ENCODE results near the gene NIPAL4.

Gene NIPAL4

GRCh38 chr5:157514974-157515373 is 55.0 kb downstream of the NIPAL4 start:
- in situ Hi-C loops (cut with MboI; ENCODE audit: low sequenced_read_pairs), result no loop called here

- in situ Hi-C loops (cut with MboI; ENCODE audit: low sequenced_read_pairs), result no loop called here
These were observed 56.0 kb downstream of the NIPAL4 start for GRCh38 chr5:157516006-157516405.

- in situ Hi-C loops (cut with MboI; ENCODE audit: low sequenced_read_pairs), result no loop called here
These were observed 56.8 kb downstream of the NIPAL4 start for GRCh38 chr5:157516626-157517325.

GRCh38 chr5:157518963-157519362 is 59.0 kb downstream of the NIPAL4 start:
- in situ Hi-C loops (cut with MboI; ENCODE audit: low sequenced_read_pairs), result no loop called here

GRCh38 chr5:157519579-157520253 is 59.7 kb downstream of the NIPAL4 start:
- in situ Hi-C loops (cut with MboI; ENCODE audit: low sequenced_read_pairs), result no loop called here

GRCh38 chr5:157520911-157521703 is 61.1 kb downstream of the NIPAL4 start:
- in situ Hi-C loops (cut with MboI; ENCODE audit: low sequenced_read_pairs), result no loop called here

- in situ Hi-C loops (cut with MboI; ENCODE audit: low sequenced_read_pairs), result no loop called here
These were observed 61.7 kb downstream of the NIPAL4 start for GRCh38 chr5:157521704-157522029.

GRCh38 chr5:157523976-157524375 is 64.0 kb downstream of the NIPAL4 start:
- in situ Hi-C loops (cut with MboI; ENCODE audit: low sequenced_read_pairs), result no loop called here
